ENCODE measurements around the gene ZSCAN10. TPM values are rescaled to one million over a fixed set of nuclear protein-coding genes. Genes with fewer than 3 reads are reported as not detected.
A peak's percentile ranks its signal among the peaks of the same experiment; 100 is the strongest.

The ZSCAN10 gene
- total RNA-seq, 1 experiment from 2014 or later = 207 TPM

DNA sequence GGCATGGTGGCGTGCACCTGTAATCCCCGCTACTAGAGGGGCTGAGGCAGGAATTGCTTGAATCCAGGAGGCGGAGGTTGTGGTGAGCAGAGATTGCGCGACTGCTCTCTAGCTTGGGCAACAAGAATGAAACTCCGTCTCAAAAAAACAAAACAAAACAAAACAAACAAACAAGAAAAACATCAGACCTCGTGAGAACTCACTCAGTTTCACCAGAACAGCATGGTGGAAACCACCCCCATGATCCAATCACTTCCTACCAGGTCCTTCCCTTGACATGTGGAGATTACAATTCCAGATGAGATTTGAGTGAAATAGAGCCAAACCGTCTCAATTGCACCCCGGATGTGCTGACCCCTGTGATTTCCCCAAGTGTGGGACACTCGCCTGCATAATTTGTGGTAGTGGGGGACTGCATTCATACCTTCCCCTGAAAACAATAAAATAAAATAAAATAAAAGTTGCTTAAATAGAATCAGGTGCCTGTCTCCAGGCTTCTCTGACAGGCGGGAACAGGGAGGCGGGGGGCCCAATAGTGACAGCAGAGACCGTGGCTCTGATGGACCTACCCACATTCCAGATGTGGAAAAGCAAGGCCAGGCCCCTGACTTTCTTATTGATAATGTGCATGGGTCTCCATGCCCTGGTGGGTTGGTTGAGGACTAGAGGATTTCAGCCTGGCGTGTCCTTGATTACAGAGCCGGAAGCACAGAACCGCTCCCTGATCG lies 13.1 kb downstream of the ZSCAN10 start:
- no peak overlapping the region for H3K4me3 Mint-ChIP-seq
- H4K20me1 ChIP-seq (ENCODE audit: control insufficient read depth, insufficient read depth, insufficient read length) = no peaks in the 10 kb centered on the region

More for the DNA sequence above, 13.1 kb downstream of the ZSCAN10 start:
- Mint-ChIP-seq H3K4me1 (peaks cover 10 to 17% of the 10 kb centered on the region in 2 experiments), H3K36me3 (ENCODE audit: insufficient read depth in 1 of 3, low read depth in 3 of 3) (peaks cover 20 to 57% (median 23%) of the 10 kb centered on the region in 3 experiments; a peak in 6 of 7 replicates), H3K9me3 (no peaks in the 10 kb centered on the region), H3K27me3 (ENCODE audit: low read depth) (no peaks in the 10 kb centered on the region; the same call in 1 of the 2 replicates), H3K27ac (peak overlapping the region in 1 of 3 experiments; percentile 70; a peak in 1 of 7 replicates)
- Histone ChIP-seq H2AFZ (ENCODE audit: low read length) (no peak overlapping the region), H2BK12ac (ENCODE audit: insufficient read length, low read depth, low read length) (no peak overlapping the region), H2BK15ac (ENCODE audit: low read depth, low read length) (no peak overlapping the region), H3K14ac (ENCODE audit: insufficient read depth, low read length) (no peak overlapping the region), H3K27ac (ENCODE audit: insufficient read length, low read depth, low read length) (no peak overlapping the region), H3K9me3 (ENCODE audit: control insufficient read depth, low read depth, low read length) (no peaks in the 10 kb centered on the region), H3K23me2 (ENCODE audit: insufficient read length, low read depth, low read length, poor library complexity, severe bottlenecking) (no peaks in the 10 kb centered on the region), H4K8ac (replicated peaks; ENCODE audit: insufficient read length, low read depth, low read length) (no peak overlapping the region), H3K4ac (ENCODE audit: low read depth, low read length) (no peak overlapping the region), H2BK120ac (ENCODE audit: low read depth, low read length, poor library complexity, severe bottlenecking) (no peak overlapping the region), H3K4me1 (ENCODE audit: insufficient read depth, low read length) (no peaks in the 10 kb centered on the region), H3K9ac (ENCODE audit: extremely low read depth, insufficient read length, low read length) (no peak overlapping the region), H3T11ph (ENCODE audit: low read length) (no peak overlapping the region), H3K23ac (ENCODE audit: insufficient read length, low read depth, low read length) (no peak overlapping the region), H2BK20ac (ENCODE audit: low read depth, low read length, poor library complexity, severe bottlenecking) (no peak overlapping the region), H2AK5ac (ENCODE audit: insufficient read length, low read length) (no peak overlapping the region), H3K79me1 (ENCODE audit: insufficient read depth, low read depth, low read length, poor library complexity, severe bottlenecking) (no peaks in the 10 kb centered on the region), H4K5ac (ENCODE audit: insufficient read length, low read depth, low read length) (no peak overlapping the region), H2BK5ac (ENCODE audit: insufficient read length, low read length) (no peak overlapping the region), H3K4me2 (ENCODE audit: insufficient read depth, insufficient read length, low read length) (no peak overlapping the region), H3K27me3 (ENCODE audit: insufficient read depth, low read length) (no peaks in the 10 kb centered on the region), H3K79me2 (ENCODE audit: insufficient read depth, low read length) (no peaks in the 10 kb centered on the region), H3K18ac (ENCODE audit: insufficient read length, low read depth, low read length) (no peak overlapping the region), H4K91ac (ENCODE audit: insufficient read length, low read depth, low read length) (no peak overlapping the region), H3K56ac (ENCODE audit: insufficient read length, low read depth, low read length) (no peak overlapping the region)
- DNase-seq = no peak
- TF ChIP-seq, protein P1, sequence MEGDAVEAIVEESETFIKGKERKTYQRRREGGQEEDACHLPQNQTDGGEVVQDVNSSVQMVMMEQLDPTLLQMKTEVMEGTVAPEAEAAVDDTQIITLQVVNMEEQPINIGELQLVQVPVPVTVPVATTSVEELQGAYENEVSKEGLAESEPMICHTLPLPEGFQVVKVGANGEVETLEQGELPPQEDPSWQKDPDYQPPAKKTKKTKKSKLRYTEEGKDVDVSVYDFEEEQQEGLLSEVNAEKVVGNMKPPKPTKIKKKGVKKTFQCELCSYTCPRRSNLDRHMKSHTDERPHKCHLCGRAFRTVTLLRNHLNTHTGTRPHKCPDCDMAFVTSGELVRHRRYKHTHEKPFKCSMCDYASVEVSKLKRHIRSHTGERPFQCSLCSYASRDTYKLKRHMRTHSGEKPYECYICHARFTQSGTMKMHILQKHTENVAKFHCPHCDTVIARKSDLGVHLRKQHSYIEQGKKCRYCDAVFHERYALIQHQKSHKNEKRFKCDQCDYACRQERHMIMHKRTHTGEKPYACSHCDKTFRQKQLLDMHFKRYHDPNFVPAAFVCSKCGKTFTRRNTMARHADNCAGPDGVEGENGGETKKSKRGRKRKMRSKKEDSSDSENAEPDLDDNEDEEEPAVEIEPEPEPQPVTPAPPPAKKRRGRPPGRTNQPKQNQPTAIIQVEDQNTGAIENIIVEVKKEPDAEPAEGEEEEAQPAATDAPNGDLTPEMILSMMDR (conservative IDR thresholded peaks at IDR 0.05) = no peak
- WGBS (ENCODE audit: extremely low coverage, insufficient read length, low lambda C conversion rate) = no CpG with 5 or more reads among the region's 17 CpGs

Measured in H9 (cell line).